Measurements from ENCODE around the gene LIF. TPM values are rescaled to one million over a fixed set of nuclear protein-coding genes. Genes with fewer than 3 reads are reported as not detected.

LIF gene
- total RNA-seq, 1 experiment from 2014 or later = 75.4 TPM

- CTCF ChIA-PET = no interaction called here
- peak overlapping the region; percentile 96 for H3K4me2 ChIP-seq (ENCODE audit: low read length)
- H3K9ac ChIP-seq (ENCODE audit: low read length) = peak overlapping the region; percentile 84
- no peaks in the 10 kb centered on the region for H3K9me2 ChIP-seq (ENCODE audit: insufficient read depth)
- peak overlapping the region; percentile 85 for H3K27ac ChIP-seq (ENCODE audit: low read depth, low read length)
- H2AFZ ChIP-seq (ENCODE audit: low read depth, low read length, poor library complexity, severe bottlenecking) = no peak overlapping the region
- ATAC-seq (no peak), DNase-seq (ENCODE audit: low read depth, low spot score) (no peak)
- POLR2A ChIA-PET = interaction anchor here (0.9 to 2.6 kb wide), 5 partner anchors 11 to 128 kb away, joined by 3 to 13 read pairs (median 7); no protein-coding TSS in a partner anchor
- H4K20me1 ChIP-seq (ENCODE audit: insufficient read depth) = no peaks in the 10 kb centered on the region
- RAD21 ChIA-PET (ENCODE audit: low non-redundant PET in 1 of 2, low total read pairs in 2 of 2, uncharacterized antibody in 2 of 2, unreplicated experiment in 2 of 2) = interaction anchor here in 1 of 2 experiments (1.6 kb wide), 1 partner anchor 141 kb away, joined by 3 read pairs; no protein-coding TSS in a partner anchor
- TF ChIP-seq FOSL1 (IDR thresholded peaks at IDR 0.05; ENCODE audit: low read depth) (no peak), SRF (IDR thresholded peaks at IDR 0.05; ENCODE audit: low read depth) (no peak), EZH2phosphoT487 (IDR thresholded peaks at IDR 0.05; ENCODE audit: borderline replicate concordance) (no peak), ELF1 (IDR thresholded peaks at IDR 0.05; ENCODE audit: borderline replicate concordance, low read depth) (no peak), MAX (IDR thresholded peaks at IDR 0.05) (no peak), SP1 (IDR thresholded peaks at IDR 0.05; ENCODE audit: low read depth) (no peak), YY1 (IDR thresholded peaks at IDR 0.05; ENCODE audit: extremely low read depth, insufficient replicate concordance, low read depth, low read length) (no peak), EZH2 (IDR thresholded peaks at IDR 0.05) (no peak), POLR2AphosphoS5 (IDR thresholded peaks at IDR 0.05; ENCODE audit: low read depth, low read length) (no peak; the same call in none of the 2 replicates), POLR2A (IDR thresholded peaks at IDR 0.05; ENCODE audit: borderline replicate concordance, extremely low read depth, insufficient read depth, insufficient read length) (no peak), EGR1 (IDR thresholded peaks at IDR 0.05; ENCODE audit: low read depth) (no peak)
- H3K4me3 ChIP-seq (replicated peaks in 1 of 2; ENCODE audit: low read depth in 1 of 2, low read length in 2 of 2) = no peak overlapping the region
- H3K27me3 ChIP-seq (ENCODE audit: insufficient read depth, low read length) = no peaks in the 10 kb centered on the region
- peaks cover 74 to 100% of the 10 kb centered on the region in 2 experiments for H3K4me1 ChIP-seq (ENCODE audit: control insufficient read depth in 1 of 2, insufficient read depth in 2 of 2, low read length in 2 of 2)
- intact Hi-C loops (cut with micrococcal nuclease) = loop anchor here (5.0 kb wide), 1 partner anchor 52 kb away; no protein-coding TSS in a partner anchor
- H3K79me2 ChIP-seq (ENCODE audit: insufficient read depth, low read length) = peaks cover 92% of the 10 kb centered on the region
- no TSS peak for BruUV-seq (replicated peaks)
- H3K9me3 ChIP-seq (ENCODE audit: control insufficient read depth in 1 of 2, insufficient read depth in 1 of 2, low read depth in 1 of 2, low read length in 2 of 2) = no peaks in the 10 kb centered on the region
- H3K36me3 ChIP-seq (ENCODE audit: control insufficient read depth in 1 of 2, insufficient read depth in 2 of 2, low read length in 2 of 2) = peaks cover 0 to 19% of the 10 kb centered on the region in 2 experiments; a peak in 1 of 4 replicates
These were observed 2.8 kb upstream of the LIF start for GRCh38 chr22:30249049-30250038.
